Adipose tissue (tissue), 3 donors: Measurements from ENCODE around the gene CLCN5. TPM values are rescaled to one million over a fixed set of nuclear protein-coding genes. Genes with fewer than 3 reads are reported as not detected.
"Not testable (repeated sequence)": the region's sequence is repeated elsewhere in the genome, so short reads cannot be mapped to it uniquely, and the experiment has no call there.

Experiments used
- H3K27ac ChIP-seq: one replicate; pipeline ENCODE4 v1.5.1; 2013; ENCODE audit warnings: low read depth, low read length
- WGBS, 3 donors: extraction: QIAGEN DNeasy Blood & Tissue Kit; methylation state at CpG; one replicate each; pipeline ENCODE4 v1.1.7; 2013; 5-methylcytosine and 5-hydroxymethylcytosine counted together
- polyA plus RNA-seq, 3 donors: library from polyadenylated mRNA; stranded (reverse); fragments of 200-250 nt; gene quantifications; one replicate each; pipeline ENCODE4 v1.2.3, GENCODE V29; 2013
- donor health status: healthy with polysubstance abuse.
- donor health status: Bipolar disorder and iron deficiency.
- donor health status: healthy.

The CLCN5 gene
- polyA plus RNA-seq, 3 donors: 0.67 to 1.3 (median 1.2) TPM

DNA sequence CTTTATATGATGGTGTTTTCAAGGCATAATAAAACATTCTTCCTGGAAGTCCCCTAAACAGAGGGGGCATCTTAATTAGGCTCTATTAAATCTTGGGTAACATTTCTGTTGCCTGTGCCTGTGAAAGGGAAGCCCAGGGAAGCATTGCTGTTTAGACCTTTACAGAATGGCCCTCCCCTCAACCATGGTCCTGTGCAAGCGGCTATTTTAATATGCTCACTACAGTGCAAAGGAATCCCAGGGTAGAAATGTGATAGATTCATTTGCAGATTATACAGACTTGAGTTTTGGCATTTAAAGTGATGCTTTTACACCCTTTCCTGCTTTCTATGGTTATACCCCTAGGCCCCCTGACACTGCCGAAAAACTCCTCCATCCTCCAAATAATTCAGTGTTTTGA, 65.3 kb downstream of the CLCN5 start:
- WGBS, 3 donors: 84 to 95% (median 89%) methylated on average over 2 of the region's 2 CpGs
- H3K27ac ChIP-seq: no peak overlapping the region

DNA sequence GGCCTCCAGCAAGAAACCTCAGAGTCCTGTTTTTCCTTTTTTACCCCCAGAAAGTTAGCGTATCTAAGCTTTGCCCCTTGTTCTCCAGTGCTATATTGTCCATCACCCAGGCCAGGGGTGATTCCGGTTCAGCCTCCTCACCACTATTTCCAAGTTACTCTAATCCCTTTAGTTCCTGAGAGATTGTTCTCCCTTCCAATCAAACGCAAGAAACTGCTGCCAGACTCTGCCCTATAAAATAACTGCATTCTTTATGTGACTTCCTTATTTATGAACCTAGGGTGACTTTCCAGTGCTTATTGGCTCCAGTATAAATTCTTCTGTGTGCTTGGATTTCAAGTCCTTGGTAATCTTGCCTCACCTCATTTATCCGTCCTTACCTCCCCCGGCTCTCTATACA, 65.7 kb downstream of the CLCN5 start:
- H3K27ac ChIP-seq: no peak overlapping the region
- 73 to 88% (median 87%) methylated on average over 5 of the region's 5 CpGs for WGBS, 3 donors

DNA sequence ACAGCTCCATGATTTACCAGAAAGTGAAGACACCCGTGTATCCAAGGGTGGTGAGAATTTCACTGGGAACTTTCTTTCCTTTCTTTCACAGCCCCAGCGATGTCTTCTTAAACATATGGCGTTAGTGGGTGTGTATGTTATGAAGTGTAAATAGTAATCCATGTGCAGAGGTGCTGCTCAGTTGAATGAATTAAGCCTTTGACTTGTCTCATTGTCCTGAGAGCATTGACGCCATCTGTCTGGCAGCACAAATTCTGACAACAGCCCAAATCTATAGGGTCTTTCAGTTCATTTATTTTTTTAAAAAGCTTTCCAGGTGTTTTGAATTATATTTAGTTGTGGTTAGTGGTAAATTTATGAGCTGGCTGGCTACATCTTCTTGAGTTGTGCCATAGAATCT, 69.4 kb downstream of the CLCN5 start:
- whole genome bisulfite sequencing, 3 donors: 72 to 93% (median 74%) methylated on average over 4 of the region's 4 CpGs

GRCh38 chrX:49992853-49993252, 70.5 kb downstream of the CLCN5 start:
- no peak overlapping the region for H3K27ac ChIP-seq
- 42 to 86% (median 57%) methylated on average over 1 of the region's 1 CpG for WGBS, 3 donors

More for the DNA sequence above, 69.4 kb downstream of the CLCN5 start:
- no peak overlapping the region for H3K27ac ChIP-seq

GRCh38 chrX:49993661-49994060, 71.3 kb downstream of the CLCN5 start:
- 67 to 84% (median 72%) methylated on average over 1 of the region's 1 CpG for WGBS, 3 donors
- no peak overlapping the region for H3K27ac ChIP-seq

DNA sequence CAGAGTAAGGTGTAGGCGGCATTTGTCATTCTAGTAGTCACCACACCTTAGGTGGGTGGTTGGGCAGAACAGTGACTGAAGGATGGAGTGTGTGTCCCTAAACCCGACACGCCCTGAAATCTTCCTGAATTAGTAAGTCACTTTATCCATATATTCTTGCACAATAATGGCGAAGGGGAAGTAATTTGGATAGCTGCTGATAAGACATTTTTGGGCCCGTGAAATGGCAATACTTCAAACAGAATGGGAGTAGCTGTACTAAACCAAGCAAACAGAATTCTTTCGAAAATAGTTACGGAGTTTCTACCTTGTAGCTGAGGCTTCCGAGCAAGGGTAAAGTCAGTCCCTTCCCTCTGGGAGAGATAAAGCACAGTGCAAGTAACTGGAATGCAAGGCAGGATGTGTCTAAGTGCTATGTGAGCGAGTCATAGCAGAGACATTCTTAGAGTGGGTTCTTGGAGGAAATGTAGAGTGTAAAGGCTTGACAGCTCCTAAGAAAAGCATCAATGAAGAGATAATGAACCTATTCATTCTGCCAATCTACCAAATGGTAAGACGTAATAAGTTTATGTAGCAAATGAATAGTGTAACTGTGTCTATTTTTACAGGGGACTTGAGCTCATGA, 72.8 kb downstream of the CLCN5 start:
- 74 to 87% (median 77%) methylated on average over 10 of the region's 10 CpGs for WGBS, 3 donors

DNA sequence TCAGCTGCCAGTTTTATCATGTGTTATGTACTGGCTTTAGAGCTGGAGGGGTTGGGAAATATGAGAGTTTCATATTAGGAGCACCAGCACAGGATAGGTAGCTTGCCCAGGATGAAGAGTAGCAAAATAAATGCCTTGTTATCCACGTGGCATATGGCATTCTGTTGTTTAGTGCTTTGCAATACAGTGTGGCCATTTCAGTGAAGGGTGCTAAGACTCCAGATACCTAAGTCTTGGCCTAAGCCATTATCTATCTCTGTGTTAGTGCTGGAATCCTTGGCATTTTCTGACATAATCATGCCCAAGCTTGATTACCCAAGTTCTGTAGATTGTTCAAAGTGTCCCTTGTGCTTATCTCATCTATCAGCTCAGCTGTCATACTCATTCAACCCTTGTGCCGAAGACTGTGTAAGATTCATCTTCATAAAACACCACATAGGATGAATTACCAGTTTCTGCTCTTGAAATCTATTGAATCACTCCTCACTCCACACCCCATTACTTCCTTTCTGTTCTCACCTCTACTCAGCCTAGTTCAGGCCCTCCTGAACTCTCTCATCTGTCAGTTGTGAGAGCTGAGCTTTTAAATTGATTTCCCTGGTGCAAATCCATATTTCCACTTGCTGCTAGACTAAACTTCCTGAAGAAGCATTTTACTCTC, 73.5 kb downstream of the CLCN5 start:
- H3K27ac ChIP-seq: no peak overlapping the region
- WGBS, 3 donors: 59 to 76% (median 75%) methylated on average over 2 of the region's 2 CpGs

More for the DNA sequence above, 72.8 kb downstream of the CLCN5 start:
- no peak overlapping the region for H3K27ac ChIP-seq

DNA sequence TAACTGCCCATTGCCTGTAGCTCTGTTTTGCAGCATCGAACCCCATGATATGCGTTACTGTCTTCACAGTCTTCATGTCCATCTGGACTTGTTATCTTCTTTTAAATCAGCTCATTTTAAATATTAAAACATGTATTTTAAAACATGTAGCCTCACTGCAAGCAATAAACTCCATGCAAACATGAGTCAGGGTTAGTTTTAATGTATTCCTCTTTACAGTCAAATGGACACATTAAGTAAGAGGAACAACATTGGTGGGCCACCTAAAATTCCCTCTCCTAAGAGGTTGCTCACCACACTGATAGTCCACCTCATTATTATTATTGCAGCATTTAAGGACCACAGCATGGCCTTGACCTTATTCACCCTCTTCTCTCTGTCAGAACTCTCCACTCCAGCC, 74.1 kb downstream of the CLCN5 start:
- no peak overlapping the region for H3K27ac ChIP-seq
- 93 to 98% (median 95%) methylated on average over 2 of the region's 2 CpGs for WGBS, 3 donors

DNA sequence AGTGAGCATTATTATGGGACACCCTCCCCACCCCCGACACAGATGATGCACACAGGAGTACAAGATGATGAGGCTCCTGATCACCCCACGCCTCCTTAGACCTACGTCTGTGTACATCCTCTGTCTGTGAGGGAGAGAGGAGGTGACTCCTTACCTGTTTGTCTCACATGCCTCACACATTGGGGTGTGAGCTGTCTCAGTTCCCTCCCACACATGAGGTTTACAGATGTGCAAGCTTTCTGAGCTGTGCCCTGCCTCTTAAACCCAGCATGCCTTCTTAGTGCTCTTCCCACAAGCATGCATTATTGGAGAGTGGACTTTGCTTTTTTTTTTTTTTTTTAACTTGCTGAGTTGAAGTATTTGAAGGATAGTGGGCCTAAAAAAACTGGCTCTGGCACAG, 76.7 kb downstream of the CLCN5 start:
- WGBS, 3 donors: 92 to 100% (median 93%) methylated on average over 3 of the region's 3 CpGs
- H3K27ac ChIP-seq: no peak overlapping the region

DNA sequence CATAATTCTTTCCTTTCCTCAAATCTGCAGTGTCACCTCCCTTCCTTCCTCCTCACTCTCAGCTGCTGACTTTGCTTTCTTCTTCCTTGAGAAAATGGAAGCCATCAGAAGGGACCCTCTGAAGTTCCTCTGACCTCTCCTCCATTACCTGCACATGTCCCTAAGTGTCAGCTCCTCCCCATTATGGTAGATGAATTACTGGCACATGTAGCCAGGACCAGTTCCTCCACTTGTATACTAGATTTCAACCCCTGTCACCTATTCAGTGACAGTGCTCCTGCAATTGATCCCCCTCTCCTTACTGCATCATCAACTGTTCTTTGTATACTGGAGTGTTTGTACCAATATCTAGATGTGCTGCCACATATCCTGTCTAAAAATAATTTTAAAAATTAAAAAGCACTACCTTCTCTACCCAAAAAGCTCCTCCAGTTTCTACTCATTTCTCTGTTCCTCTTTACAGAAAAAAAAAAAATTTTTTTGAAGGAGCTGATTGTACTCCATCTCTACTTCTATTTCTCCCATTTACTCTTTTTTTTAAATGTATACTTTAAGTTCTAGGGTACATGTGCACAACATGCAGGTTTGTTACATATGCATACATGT, 78.6 kb downstream of the CLCN5 start:
- H3K27ac ChIP-seq: no peak overlapping the region

- 49 to 81% (median 61%) methylated on average over 2 of the region's 2 CpGs for WGBS, 3 donors
- no peak overlapping the region for H3K27ac ChIP-seq
Observed at GRCh38 chrX:50002067-50002714, 79.8 kb downstream of the CLCN5 start.

DNA sequence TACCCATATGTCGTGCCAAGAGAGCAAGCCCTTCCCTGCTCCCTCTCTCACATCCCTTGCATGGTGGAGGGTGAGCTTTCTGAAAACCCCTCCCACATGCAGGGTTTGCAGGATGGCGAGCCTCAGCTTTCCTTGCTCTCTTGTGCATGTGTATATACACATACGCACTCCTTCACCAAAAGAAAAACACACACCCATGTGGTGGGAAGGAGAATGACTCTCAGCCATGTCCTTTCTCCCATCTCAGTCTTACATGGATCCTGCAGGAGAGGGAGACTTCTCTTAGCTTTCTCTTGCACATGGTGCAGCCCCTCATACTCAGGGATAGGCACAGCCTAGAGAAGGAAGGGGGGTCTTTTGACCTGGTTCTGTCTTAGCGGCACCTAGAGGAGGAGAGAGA, 81.1 kb downstream of the CLCN5 start:
- WGBS, 3 donors: 67 to 93% (median 93%) methylated on average over 4 of the region's 4 CpGs
- H3K27ac ChIP-seq: no peak overlapping the region

DNA sequence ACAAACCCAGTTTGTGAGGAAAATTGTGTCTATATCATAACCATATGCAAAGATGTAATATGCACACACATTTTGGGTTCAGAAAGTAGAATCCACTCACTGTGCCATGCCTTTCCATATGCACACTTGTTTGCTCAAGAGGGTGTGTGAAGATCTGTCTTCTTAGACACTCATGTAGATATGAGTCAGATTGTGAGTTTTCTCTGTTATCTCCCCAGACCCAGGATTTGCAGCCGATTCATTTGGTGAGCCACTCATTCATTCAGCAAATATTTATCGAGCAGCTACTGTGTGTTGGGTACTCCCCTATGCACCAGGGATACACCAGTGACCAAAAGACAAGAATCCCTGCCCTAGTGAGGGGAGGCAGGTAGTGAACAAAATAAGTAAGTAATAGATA, 81.5 kb downstream of the CLCN5 start:
- WGBS, 3 donors: 69 to 91% (median 77%) methylated on average over 2 of the region's 2 CpGs
- H3K27ac ChIP-seq: no peak overlapping the region

DNA sequence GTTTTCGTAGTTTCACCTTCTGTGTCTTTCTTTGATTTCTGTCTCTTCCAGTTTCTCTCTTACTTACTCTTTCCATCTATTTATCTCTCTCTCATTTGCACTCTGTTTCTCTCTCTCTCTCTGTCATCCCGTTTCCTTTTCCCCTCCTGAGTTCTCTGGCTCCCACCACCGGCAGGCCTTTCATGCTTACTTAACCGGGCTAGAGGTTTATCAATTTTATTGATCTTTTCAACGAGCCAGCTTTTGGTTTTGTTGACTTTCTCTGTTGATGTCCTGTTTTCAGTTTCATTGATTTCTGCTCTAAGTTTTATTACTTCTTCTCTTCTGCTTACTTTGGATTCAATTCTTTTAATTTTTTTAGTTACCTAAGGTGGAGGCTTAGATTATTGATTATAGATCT, 103.2 kb downstream of the CLCN5 start:
- WGBS, 3 donors: 29 to 64% (median 63%) methylated on average over 4 to 5 of the region's 5 CpGs
- not testable (repeated sequence) for H3K27ac ChIP-seq

DNA sequence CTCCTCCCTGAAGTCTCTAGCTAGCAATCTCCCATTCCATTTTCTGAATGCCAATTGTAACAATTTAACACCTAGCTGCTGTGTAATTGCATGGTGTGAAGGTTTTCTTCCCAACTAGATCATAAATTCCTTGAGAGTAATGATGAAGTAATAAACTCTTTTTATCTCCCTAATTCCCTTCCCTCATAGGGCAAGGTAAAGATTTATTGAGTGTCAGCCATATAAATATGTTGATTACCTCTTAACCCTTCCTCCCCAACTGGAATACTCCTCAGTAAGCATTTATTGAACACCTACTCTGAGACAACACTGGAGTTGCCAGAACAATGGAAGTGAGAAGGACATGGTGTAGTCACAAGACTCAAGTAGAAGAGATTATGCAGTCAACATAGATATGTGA, 112.7 kb downstream of the CLCN5 start:
- no peak overlapping the region for H3K27ac ChIP-seq

- no peak overlapping the region for H3K27ac ChIP-seq
- 10 to 38% (median 32%) methylated on average over 2 of the region's 2 CpGs for WGBS, 3 donors
Observed at GRCh38 chrX:50036426-50036825, 114.0 kb downstream of the CLCN5 start.

DNA sequence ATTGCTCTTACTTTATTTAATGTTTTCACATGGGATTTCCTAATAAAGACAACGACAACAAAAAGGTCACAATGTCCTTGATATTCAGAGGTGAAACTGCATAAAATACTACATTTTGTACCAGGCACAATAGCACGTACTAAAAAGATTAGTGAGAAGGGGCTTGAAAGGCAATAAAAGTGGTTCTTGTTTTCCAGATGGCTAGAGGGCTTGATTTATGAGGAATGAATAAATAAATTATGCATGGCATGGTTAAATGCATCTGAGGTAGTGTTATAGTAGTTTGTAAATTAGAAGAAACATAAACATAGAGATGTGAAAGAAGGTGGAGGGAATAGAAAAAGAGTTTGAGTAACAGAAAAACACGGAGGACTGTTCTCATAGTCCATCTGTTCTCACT, 123.4 kb downstream of the CLCN5 start:
- H3K27ac ChIP-seq: no peak overlapping the region
- 66 to 87% (median 79%) methylated on average over 3 of the region's 3 CpGs for WGBS, 3 donors

DNA sequence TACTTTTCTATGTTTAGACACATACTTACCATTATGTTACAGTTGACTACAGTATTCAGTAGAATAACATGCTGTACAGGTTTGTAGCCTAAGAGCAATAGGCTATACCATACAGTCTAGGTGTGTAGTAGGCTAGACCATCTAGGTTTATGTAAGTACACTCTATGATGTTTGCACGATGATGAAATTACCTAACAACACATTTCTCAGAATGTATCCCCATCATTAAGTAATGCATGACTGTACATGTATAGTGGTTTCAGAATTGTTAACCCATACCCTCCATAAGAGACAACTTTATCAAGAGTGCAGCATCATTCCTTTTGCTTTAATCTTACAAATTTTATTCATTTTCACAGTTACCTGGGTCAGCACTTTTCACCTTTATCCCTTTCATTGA, 126.8 kb downstream of the CLCN5 start:
- H3K27ac ChIP-seq: no peak overlapping the region
- 78 to 94% (median 87%) methylated on average over 1 of the region's 1 CpG for WGBS, 3 donors

DNA sequence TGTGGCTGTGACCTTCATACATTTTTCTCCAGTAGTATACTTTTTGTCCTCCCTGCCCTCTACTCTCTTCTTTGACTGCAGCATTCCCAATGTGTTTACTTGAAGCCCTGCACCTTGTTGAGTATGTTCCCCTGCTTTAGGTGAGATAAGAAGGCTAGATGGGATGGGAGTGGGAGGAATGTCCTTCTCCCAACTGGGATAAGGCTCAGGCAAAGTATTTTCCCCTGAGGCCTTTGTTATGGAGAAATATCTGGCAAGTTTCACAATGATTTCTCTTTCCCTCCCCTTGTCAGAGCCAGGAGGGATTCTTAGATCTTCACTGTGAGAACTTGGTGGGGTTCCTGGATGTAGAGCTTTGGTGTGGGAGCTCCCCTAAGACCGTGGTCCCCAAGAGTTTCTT, 131.8 kb downstream of the CLCN5 start:
- H3K27ac ChIP-seq: no peak overlapping the region
- WGBS, 3 donors: 57 to 90% (median 73%) methylated on average over 1 of the region's 1 CpG
